ENCODE measurements around the gene ODF2.
"Not testable (repeated sequence)": the region's sequence is repeated elsewhere in the genome, so short reads cannot be mapped to it uniquely, and the experiment has no call there.

The ODF2 gene

DNA sequence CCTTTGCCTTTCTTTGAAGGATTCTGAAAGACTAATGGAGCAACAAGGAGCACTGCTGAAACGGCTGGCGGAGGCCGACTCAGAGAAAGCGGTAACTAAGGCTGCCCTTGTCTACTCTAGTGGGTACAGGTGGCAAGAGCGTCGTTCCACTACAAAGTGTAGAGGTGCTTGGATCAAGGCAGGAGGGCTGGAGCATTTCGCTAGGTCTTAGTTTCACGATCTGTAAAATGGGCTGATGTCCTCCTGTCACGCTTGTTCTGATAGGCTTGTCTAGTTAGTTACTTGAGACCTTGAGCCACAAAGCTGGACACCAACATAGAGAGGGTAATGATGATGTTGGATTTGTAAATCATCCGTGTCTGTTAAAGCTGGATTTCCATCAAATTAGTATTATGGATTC is 25.8 kb downstream of the ODF2 start:
- in situ Hi-C loops (cut with HindIII; ENCODE audit: low sequenced_read_pairs), result no loop called here

- in situ Hi-C loops (cut with HindIII; ENCODE audit: low sequenced_read_pairs), result no loop called here
Measured at GRCh38 chr9:128482186-128482585, 26.4 kb downstream of the ODF2 start.

GRCh38 chr9:128484686-128485413 is 29.0 kb downstream of the ODF2 start:
- in situ Hi-C loops (cut with HindIII; ENCODE audit: low sequenced_read_pairs), result no loop called here

GRCh38 chr9:128485414-128485855 is 29.6 kb downstream of the ODF2 start:
- in situ Hi-C loops (cut with HindIII; ENCODE audit: low sequenced_read_pairs), result no loop called here

GRCh38 chr9:128486201-128486600 is 30.4 kb downstream of the ODF2 start:
- in situ Hi-C loops (cut with HindIII; ENCODE audit: low sequenced_read_pairs), result no loop called here

- in situ Hi-C loops (cut with HindIII; ENCODE audit: low sequenced_read_pairs), result no loop called here
Measured at GRCh38 chr9:128493424-128493823, 37.6 kb downstream of the ODF2 start.

DNA sequence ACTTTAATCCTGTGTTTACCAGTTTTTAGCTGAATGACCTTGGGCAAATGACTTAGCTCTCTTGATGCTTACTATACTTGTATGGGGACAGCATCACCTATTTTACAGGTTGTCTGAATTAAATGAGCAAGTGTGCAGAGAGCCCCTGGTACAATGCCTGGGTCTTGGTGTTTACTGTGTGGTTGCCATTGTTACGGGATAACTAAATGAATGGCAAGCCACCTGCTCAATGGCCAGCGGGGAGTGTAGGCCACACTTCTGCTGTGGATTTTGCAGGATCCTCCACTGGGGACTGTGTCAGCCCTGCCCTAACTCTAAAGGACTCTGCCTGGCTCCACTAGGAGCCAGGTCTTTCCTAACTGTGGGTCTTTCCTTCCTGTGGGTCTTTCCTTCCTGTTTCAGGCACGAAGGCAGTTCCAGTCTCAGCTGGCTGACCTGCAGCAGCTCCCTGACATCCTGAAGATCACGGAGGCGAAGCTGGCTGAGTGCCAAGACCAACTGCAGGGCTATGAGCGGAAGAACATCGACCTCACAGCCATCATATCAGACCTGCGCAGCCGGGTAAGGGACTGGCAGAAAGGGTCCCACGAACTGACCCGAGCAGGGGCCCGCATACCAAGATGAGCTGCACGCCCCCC is 38.4 kb downstream of the ODF2 start:
- in situ Hi-C loops (cut with HindIII; ENCODE audit: low sequenced_read_pairs), result no loop called here

- in situ Hi-C loops (cut with HindIII; ENCODE audit: low sequenced_read_pairs), result no loop called here
Measured at GRCh38 chr9:128494746-128495129, 38.9 kb downstream of the ODF2 start.

DNA sequence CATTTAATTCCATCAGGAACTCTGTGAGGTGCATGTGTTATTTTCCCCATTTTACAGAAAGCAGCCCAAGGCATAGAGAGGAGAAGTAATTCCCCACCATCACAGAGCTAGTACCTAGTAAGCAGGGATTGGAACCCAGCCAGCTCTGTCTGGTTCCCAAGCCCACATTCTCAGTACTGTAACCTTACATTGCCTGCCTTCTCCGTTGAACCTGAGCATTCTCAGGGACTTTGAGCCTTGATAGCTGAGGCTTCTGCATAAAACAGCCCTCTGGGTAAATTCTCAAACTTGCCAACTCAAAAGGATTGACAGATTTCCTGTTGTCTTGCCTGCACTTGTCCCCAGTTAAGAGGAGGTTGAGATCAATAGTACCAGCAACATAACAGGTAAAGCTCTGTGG is 39.5 kb downstream of the ODF2 start:
- in situ Hi-C loops (cut with HindIII; ENCODE audit: low sequenced_read_pairs), result no loop called here

DNA sequence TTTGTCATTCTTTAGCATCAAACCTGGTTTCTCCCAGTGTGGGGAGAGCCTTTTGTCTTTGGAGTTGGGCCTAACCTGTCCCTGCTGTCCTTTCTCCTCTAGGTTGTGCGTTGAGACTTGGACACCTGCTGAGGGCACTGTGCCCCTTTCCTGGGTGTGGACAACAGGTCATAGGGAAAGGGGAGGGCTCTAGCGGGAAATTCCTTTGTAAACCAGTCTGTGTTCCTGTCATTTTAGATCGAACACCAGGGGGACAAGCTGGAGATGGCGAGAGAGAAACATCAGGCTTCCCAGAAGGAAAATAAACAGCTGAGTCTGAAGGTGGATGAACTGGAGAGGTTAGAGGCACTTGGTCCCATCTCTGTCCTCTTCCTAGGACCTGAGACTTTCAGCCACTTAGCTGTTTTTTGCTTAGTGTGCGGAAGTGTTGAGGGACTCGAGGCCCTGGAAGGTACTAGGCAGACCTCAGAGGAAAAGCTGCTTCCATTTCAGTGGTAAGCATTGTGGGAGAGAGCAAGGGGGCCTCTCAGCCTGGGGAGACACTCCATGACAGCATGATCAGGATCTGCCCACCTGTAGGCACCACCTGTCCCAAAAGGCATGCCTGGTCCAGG is 40.1 kb downstream of the ODF2 start:
- in situ Hi-C loops (cut with HindIII; ENCODE audit: low sequenced_read_pairs), result no loop called here

- in situ Hi-C loops (cut with HindIII; ENCODE audit: low sequenced_read_pairs), result no loop called here
Measured at GRCh38 chr9:128497824-128498610, 42.2 kb downstream of the ODF2 start.

- in situ Hi-C loops (cut with HindIII; ENCODE audit: low sequenced_read_pairs), result no loop called here
Measured at GRCh38 chr9:128498911-128499310, 43.1 kb downstream of the ODF2 start.

DNA sequence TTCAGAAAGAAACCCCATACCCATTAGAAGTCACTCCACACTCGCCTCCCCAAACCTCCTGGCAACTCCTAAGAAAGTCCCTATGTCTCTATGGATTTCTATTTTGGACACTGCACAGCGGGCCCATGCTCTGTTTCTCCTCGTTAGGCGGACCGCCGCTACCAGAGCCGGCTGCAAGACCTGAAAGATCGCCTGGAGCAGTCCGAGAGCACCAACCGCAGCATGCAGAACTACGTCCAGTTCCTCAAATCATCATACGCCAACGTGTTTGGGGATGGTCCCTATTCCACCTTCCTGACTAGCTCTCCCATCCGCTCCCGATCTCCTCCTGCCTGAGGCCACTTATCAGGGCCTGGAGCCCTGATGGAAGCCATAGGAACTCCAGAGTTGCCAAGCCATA is 44.1 kb downstream of the ODF2 start:
- in situ Hi-C loops (cut with HindIII; ENCODE audit: low sequenced_read_pairs), result no loop called here

- in situ Hi-C loops (cut with HindIII; ENCODE audit: low sequenced_read_pairs), result not testable (repeated sequence)
Measured at GRCh38 chr9:128503415-128503825, 47.6 kb downstream of the ODF2 start.

DNA sequence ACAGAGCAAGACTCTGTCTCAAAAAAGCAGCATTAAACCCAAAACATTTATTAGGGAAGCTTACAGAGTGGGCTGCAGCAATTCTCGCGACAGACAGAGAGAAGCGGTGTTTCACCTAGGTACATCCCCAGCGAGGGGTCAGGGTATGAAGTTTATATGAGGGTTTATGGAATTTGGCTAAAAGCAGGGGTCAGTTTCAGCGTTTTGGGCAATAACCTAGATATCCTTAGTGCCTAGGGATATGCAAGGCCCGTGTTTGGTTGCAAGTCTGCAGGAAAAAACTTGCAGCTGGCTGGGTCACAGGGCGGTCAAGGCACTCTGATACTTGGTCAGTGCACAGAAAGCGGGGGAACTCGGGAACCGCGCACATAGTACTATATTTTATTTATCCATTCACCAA is 48.1 kb downstream of the ODF2 start:
- in situ Hi-C loops (cut with HindIII; ENCODE audit: low sequenced_read_pairs), result no loop called here

DNA sequence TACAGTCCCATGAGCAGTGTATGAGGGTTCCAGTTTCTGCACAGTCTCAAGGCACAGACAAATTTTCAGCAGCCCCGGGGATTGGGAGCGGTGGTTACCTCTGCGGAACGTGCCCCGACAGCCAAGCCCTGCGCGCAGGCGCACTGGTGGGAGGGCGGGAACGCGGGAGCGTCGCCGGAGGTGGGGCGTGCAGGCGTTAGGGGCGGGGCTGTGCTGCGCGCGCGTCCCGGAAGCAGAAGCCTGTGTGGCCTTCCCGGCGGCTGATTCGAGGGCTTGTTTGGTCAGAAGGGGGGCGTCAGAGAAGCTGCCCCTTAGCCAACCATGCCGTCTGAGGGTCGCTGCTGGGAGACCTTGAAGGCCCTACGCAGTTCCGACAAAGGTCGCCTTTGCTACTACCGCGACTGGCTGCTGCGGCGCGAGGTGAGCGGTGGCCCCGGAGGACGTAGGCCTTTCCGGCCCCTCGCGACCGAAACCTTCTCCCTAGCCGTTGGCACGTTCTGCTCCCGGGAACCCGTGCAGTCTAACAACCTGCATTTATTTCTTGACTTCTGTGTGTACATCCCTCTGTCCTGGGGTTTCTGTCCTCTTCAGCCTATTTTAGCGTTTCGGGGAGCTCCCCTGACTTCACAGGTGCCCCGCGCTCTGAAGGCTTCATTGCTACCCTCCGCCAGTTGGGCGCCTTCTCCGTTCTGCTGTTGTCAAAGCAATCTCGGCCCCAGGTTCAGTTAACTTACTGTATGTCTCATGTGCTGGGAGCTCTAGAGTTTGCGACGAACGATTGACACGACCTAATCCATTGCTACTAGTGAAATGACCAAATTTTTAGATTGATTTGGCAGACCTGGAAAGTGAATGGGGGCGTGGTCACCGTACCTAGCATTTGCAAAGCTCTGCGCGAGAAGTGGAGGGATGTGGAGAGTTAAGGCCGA is 48.9 kb downstream of the ODF2 start, which contains the start of gene GLE1:
TSS of gene GLE1 (plus strand) at position 235 of the 929 bp plus-strand sequence. CDS start at position 322, 87 bp downstream.
- in situ Hi-C loops (cut with HindIII; ENCODE audit: low sequenced_read_pairs), result no loop called here

DNA sequence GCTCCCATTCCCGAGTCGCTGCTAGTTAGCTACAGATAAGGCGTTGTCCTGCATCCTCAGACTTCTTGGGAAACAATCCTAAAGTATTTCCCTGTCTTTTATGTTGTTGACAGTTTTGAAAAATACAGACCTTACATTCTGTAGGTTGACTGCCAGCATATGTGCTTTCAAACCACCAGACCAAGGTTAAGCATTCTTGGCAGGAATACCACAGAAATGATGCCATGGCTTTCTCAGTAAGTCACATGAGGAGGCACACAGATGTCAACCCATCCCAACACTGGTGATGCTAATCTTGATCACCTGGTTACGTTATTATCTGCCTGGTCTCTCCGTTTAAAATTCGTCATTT is 49.6 kb downstream of the ODF2 start:
- in situ Hi-C loops (cut with HindIII; ENCODE audit: low sequenced_read_pairs), result no loop called here

- in situ Hi-C loops (cut with HindIII; ENCODE audit: low sequenced_read_pairs), result not testable (repeated sequence)
Measured at GRCh38 chr9:128505906-128506305, 50.1 kb downstream of the ODF2 start.

DNA sequence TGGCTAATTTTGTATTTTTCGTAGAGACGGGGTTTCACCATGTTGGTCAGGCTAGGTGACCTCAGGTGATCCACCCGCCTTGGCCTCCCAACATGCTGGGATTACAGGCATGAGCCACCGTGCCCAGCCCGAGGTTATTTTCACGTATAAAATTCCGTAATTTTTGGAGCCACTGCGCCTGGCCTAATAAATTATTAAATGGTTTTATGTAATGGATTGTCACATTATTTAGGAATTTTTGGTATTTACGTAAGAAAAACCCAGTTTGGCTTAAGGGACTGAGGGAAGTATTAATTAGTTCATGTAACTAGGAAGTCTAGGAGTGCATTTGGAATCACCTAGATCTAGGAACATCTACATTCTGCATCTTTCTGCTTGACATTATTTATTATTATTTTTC is 57.0 kb downstream of the ODF2 start:
- in situ Hi-C loops (cut with HindIII; ENCODE audit: low sequenced_read_pairs), result no loop called here

DNA sequence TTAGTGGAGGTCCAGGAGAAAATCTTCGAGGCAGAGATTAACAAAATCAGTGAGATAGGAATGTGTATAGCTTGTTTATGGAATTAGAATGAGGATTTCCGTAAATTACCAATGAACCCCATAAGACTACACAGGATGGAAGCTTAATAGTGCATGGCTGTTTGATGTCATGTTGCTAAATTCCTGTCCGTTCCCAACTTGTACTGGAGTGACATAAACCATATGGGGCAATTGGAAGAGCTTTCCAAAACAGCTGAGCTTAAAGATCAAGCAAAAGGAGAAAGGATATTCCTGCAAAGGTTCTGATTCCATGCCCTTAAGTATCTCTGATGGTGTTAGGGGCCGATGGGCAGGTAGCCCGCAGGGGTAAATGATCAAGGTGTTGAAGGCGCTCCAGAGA is 66.2 kb downstream of the ODF2 start:
- in situ Hi-C loops (cut with HindIII; ENCODE audit: low sequenced_read_pairs), result no loop called here

Data from endothelial cell of hepatic sinusoid (primary cell).